GM23338 (cell line): Measurements from ENCODE around the gene SPEM1. TPM values are rescaled to one million over a fixed set of nuclear protein-coding genes. Genes with fewer than 3 reads are reported as not detected.

Experiments used
- ATAC-seq: fragments of 200-7000 bp; cut with Tn5 transposase; 3 replicates; pipeline ENCODE4 v1.9.1; 2020
- DNase-seq: peaks from one replicate; pipeline ENCODE4 v3.0.0-alpha.2; 2015; ENCODE audit warnings: low spot score
- H2AFZ ChIP-seq: fragments of 200-600 bp; sonication (generic); 2 replicates; pipeline ENCODE4 v1.8.0; 2016; ENCODE audit warnings: antibody characterized with exemption, mild to moderate bottlenecking, moderate library complexity
- H3F3A ChIP-seq: fragments of 200-600 bp; sonication (generic); replicated peaks from 2 replicates; pipeline ENCODE4 v1.8.0; 2017; ENCODE audit warnings: antibody characterized with exemption, mixed run types, low read depth
- H3K27ac ChIP-seq: fragments of 200-600 bp; sonication (generic); 2 replicates; pipeline ENCODE4 v1.6.1; 2016; ENCODE audit warnings: low read depth
- H3K27me3 ChIP-seq: fragments of 200-600 bp; sonication (generic); 2 replicates; pipeline ENCODE4 v1.8.0; 2016; ENCODE audit warnings: mild to moderate bottlenecking, mixed run types, moderate library complexity; ENCODE audit not compliant: insufficient read depth
- H3K36me3 ChIP-seq: fragments of 200-600 bp; sonication (generic); 2 replicates; pipeline ENCODE4 v1.8.0; 2016; ENCODE audit warnings: mild to moderate bottlenecking; ENCODE audit not compliant: insufficient read depth
- H3K4me1 ChIP-seq: fragments of 200-600 bp; sonication (generic); 2 replicates; pipeline ENCODE4 v1.8.0; 2016; ENCODE audit warnings: mild to moderate bottlenecking, moderate library complexity; ENCODE audit not compliant: insufficient read depth
- H3K4me2 ChIP-seq: fragments of 200-600 bp; sonication (generic); 2 replicates; pipeline ENCODE4 v1.7.1; 2017; ENCODE audit warnings: mixed run types
- H3K4me3 ChIP-seq: fragments of 200-600 bp; sonication (generic); 2 replicates; pipeline ENCODE4 v1.6.1; 2016; ENCODE audit warnings: mixed run types
- H3K79me2 ChIP-seq: fragments of 200-600 bp; sonication (generic); replicated peaks from 2 replicates; pipeline ENCODE4 v1.8.0; 2017; ENCODE audit warnings: mild to moderate bottlenecking; ENCODE audit not compliant: insufficient read depth
- H3K9me2 ChIP-seq: fragments of 200-600 bp; sonication (generic); 2 replicates; pipeline ENCODE4 v1.8.0; 2017; ENCODE audit not compliant: insufficient read depth
- H4K20me1 ChIP-seq: fragments of 200-600 bp; sonication (generic); replicated peaks from 2 replicates; pipeline ENCODE4 v1.8.0; 2017; ENCODE audit warnings: mild to moderate bottlenecking; ENCODE audit not compliant: insufficient read depth
- H3K27ac Mint-ChIP-seq: 2 replicates; pipeline ENCODE4 v1.8.0; 2020; ENCODE audit warnings: inconsistent platforms, mild to moderate bottlenecking, moderate library complexity, mixed read lengths
- H3K27me3 Mint-ChIP-seq: 3 replicates; pipeline ENCODE4 v1.8.0; 2022; ENCODE audit warnings: low read depth, mild to moderate bottlenecking, moderate library complexity, mixed read lengths, inconsistent platforms; ENCODE audit not compliant: insufficient read depth, poor library complexity
- H3K36me3 Mint-ChIP-seq: 3 replicates; pipeline ENCODE4 v1.8.0; 2021; ENCODE audit warnings: low read depth, mild to moderate bottlenecking, inconsistent platforms, moderate library complexity, mixed read lengths
- H3K4me1 Mint-ChIP-seq: 3 replicates; pipeline ENCODE4 v1.8.0; 2020; ENCODE audit warnings: mild to moderate bottlenecking, inconsistent platforms, mixed read lengths
- H3K4me3 Mint-ChIP-seq: 3 replicates; pipeline ENCODE4 v1.8.0; 2021; ENCODE audit warnings: moderate library complexity, mild to moderate bottlenecking, inconsistent platforms, mixed read lengths
- H3K9me3 Mint-ChIP-seq: 3 replicates; pipeline ENCODE4 v1.8.0; 2020; ENCODE audit warnings: moderate library complexity, mild to moderate bottlenecking, inconsistent platforms, mixed read lengths
- CTCF ChIP-seq, 2 experiments: fragments of 200-600 bp in 1 of 2; sonication (generic) in 1 of 2; conservative IDR thresholded peaks; 2 replicates each; pipeline versions ENCODE4 v1.5.1 to v1.6.1; 2016 to 2017; ENCODE audit warnings: antibody characterized with exemption in 2 of 2, low read depth in 2 of 2, mild to moderate bottlenecking in 2 of 2, moderate library complexity in 1 of 2
- ETS1 ChIP-seq: IDR thresholded peaks from 2 replicates; pipeline ENCODE4 v1.6.1; 2016; ENCODE audit warnings: antibody characterized with exemption
- EZH2phosphoT487 ChIP-seq: fragments of 200-600 bp; sonication (generic); IDR thresholded peaks from one replicate; pipeline ENCODE4 v1.8.1; 2018; ENCODE audit warnings: antibody characterized with exemption; ENCODE audit not compliant: unreplicated experiment
- JUNB ChIP-seq: IDR thresholded peaks from one replicate; pipeline ENCODE4 v1.6.1; 2016; ENCODE audit warnings: antibody characterized with exemption; ENCODE audit not compliant: unreplicated experiment
- NANOG ChIP-seq: IDR thresholded peaks from 2 replicates; pipeline ENCODE4 v1.6.1; 2016; ENCODE audit warnings: antibody characterized with exemption, borderline replicate concordance
- REST ChIP-seq: IDR thresholded peaks from one replicate; pipeline ENCODE4 v1.6.1; 2018; ENCODE audit warnings: antibody characterized with exemption; ENCODE audit not compliant: unreplicated experiment
- ZNF114 ChIP-seq: fragments of 250-450 bp; sonication (Bioruptor Pico); IDR thresholded peaks from 2 replicates; pipeline ENCODE4 v1.5.0; 2020; ENCODE audit warnings: mild to moderate bottlenecking, moderate library complexity
- ZNF462 ChIP-seq: fragments of 250-450 bp; sonication (Bioruptor Pico); IDR thresholded peaks from 2 replicates; pipeline ENCODE4 v1.5.0; 2020; ENCODE audit warnings: mild to moderate bottlenecking, moderate library complexity
- polyA plus RNA-seq: library from polyadenylated mRNA; unstranded; fragments of >200 nt; fragmentation: Nextera tagmentation; extraction: Ambion mirVana; gene quantifications from 2 replicates; pipeline ENCODE4 v1.2.1, GENCODE V29; 2016
- total RNA-seq: library from RNA; depleted of rRNA; stranded (reverse); fragments of >200 nt; shearing (Covaris generic); gene quantifications from 2 replicates; pipeline ENCODE4 v1.2.3, GENCODE V29; 2014

SPEM1 gene
- total and polyA plus RNA-seq, 2 experiments from 2014 or later = not detected

GRCh38 chr17:7464081-7464480, 44.0 kb downstream of the SPEM1 start (continued):
- TF ChIP-seq CTCF (conservative IDR thresholded peaks at IDR 0.05; ENCODE audit: low read depth in 2 of 2) (no peak), ZNF462 (no peak)

GRCh38 chr17:7465597-7466275, 45.6 kb downstream of the SPEM1 start:
- Mint-ChIP-seq H3K4me3 (no peak overlapping the region), H3K4me1 (peaks cover 17% of the 10 kb centered on the region), H3K36me3 (peaks cover 11% of the 10 kb centered on the region), H3K27ac (no peak overlapping the region), H3K9me3 (no peaks in the 10 kb centered on the region), H3K27me3 (peaks cover 12% of the 10 kb centered on the region)
- DNase-seq (no peak), ATAC-seq (no peak)
- Histone ChIP-seq H3K27ac (no peak overlapping the region), H2AFZ (no peak overlapping the region), H4K20me1 (no peaks in the 10 kb centered on the region), H3K36me3 (no peaks in the 10 kb centered on the region), H3K4me2 (no peak overlapping the region), H3K4me1 (peaks cover 13% of the 10 kb centered on the region; the same call in 1 of the 2 replicates), H3K79me2 (0 out of 2 replicates have a peak, but pooled peaks cover 5% of the 10 kb centered on the region), H3K9me2 (no peaks in the 10 kb centered on the region), H3K27me3 (no peaks in the 10 kb centered on the region), H3F3A (no peaks in the 10 kb centered on the region), H3K4me3 (no peak overlapping the region)
- no peak for TF ChIP-seq EZH2phosphoT487
- no peak for TF ChIP-seq ETS1
- no peak for TF ChIP-seq CTCF (conservative IDR thresholded peaks at IDR 0.05; ENCODE audit: low read depth in 2 of 2)
- TF ChIP-seq JUNB = no peak
- TF ChIP-seq ZNF114 (CRISPR knock-in tag) = no peak
- TF ChIP-seq REST = no peak
- no peak for TF ChIP-seq NANOG
